22Rv1 (cell line): ENCODE results near the gene SIX3.

Experiments
- H3K27ac ChIP-seq: fragments of 450-650 bp; 2 replicates; pipeline ENCODE4 v1.5.1; 2017
- ZFX ChIP-seq: fragments of 450-650 bp; IDR thresholded peaks from 2 replicates; pipeline ENCODE4 v1.6.1; 2017; ENCODE audit warnings: antibody characterized with exemption, borderline replicate concordance
- TF ChIP-seq, protein P1 (sequence below): fragments of 450-650 bp; IDR thresholded peaks from 2 replicates; pipeline ENCODE4 v1.5.1; 2017; ENCODE audit warnings: mild to moderate bottlenecking

Gene SIX3

DNA sequence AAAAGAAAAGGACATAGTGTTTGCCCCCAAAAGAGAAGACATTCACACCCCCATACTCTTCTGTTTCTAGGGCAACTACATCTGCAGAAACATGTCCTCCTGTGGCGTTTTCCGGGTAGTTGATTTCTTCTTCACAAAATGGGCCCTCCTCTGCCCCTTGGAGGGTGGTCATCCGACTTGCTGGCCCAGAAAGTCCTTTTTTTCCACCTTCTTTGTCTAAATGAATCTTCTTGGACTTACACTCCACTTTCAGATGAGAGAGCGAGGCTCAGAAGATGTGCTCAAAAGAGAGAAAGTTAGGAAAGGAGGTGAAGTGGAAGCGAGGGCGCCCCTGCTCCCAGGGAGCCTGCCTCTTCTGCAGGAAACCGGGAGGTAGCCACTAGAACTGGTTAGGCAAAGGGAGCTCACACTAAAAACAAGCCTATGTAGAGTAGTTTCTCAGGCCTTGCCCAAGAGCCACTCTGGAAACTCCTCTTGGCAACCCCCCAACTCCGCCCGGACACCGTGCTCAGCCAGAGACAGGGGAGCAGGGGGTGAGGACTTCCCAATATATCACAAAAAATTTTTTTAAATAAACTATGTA lies 10.2 kb upstream of the SIX3 start:
- no peak for TF ChIP-seq ZFX
- TF ChIP-seq, protein P1, sequence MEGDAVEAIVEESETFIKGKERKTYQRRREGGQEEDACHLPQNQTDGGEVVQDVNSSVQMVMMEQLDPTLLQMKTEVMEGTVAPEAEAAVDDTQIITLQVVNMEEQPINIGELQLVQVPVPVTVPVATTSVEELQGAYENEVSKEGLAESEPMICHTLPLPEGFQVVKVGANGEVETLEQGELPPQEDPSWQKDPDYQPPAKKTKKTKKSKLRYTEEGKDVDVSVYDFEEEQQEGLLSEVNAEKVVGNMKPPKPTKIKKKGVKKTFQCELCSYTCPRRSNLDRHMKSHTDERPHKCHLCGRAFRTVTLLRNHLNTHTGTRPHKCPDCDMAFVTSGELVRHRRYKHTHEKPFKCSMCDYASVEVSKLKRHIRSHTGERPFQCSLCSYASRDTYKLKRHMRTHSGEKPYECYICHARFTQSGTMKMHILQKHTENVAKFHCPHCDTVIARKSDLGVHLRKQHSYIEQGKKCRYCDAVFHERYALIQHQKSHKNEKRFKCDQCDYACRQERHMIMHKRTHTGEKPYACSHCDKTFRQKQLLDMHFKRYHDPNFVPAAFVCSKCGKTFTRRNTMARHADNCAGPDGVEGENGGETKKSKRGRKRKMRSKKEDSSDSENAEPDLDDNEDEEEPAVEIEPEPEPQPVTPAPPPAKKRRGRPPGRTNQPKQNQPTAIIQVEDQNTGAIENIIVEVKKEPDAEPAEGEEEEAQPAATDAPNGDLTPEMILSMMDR = no peak
- no peak overlapping the region for H3K27ac ChIP-seq

DNA sequence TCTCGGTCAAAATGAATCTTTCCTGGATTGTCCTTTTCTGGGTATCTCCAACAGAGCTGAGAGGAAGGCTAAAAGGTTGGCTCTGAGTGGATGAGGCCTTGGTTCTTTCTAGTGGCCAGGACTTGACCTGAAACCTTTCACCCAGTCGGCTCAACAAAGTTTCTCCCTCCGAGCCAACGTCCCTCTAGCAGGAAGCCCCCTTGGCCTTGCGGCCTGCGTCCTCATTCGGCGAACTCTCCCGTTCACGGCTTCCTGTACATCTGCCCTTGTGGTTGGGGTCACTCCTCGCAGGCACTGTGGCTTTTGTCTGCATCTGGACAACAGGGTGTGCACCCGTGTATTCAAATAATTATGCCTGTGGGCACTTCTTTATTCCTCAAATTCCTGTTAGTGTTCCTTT lies 9.4 kb upstream of the SIX3 start:
- no peak for TF ChIP-seq ZFX
- TF ChIP-seq, protein P1 = no peak
- H3K27ac ChIP-seq = no peak overlapping the region

DNA sequence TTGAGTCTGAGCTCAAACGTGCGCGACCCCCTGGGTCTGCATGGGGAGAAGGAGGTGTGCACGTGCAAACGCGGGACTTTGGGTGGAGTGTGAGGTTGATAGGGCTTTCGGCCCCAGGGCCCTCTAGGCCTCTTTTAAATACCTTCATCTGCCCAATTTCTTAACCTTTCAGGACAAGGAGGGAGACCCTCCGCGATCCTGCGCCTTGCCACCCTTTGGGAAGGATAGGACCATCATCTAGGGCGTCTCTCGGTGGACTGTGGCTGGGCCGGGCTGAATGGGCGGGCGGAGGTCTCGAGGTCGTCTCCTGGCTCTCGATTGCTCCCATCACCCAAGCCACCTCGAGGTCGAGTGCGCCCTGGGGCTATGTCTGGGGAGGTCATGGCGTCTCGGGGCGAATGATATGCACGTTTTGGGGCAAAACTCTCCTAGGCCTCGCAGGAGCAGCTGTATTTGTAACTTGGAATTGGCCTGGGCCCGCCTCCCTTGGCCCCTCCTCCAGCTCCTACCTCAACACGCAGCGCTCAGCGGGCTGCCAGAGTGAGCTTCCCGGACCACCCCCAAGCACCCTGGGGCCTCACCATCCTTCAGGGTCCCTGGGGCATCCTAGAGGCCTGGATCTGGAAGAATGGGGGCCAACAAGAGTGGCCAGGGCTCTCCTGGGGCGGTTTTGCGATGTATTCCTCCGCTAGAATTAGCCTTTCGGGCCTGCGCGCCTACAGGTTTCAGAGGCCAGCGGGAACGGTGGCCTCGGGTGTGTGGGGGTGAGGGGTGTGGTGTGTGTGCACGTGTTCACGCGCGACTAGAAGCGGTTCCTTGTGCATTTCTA lies 8.7 kb upstream of the SIX3 start:
- no peak overlapping the region for H3K27ac ChIP-seq
- TF ChIP-seq ZFX = no peak
- TF ChIP-seq, protein P1 = no peak

DNA sequence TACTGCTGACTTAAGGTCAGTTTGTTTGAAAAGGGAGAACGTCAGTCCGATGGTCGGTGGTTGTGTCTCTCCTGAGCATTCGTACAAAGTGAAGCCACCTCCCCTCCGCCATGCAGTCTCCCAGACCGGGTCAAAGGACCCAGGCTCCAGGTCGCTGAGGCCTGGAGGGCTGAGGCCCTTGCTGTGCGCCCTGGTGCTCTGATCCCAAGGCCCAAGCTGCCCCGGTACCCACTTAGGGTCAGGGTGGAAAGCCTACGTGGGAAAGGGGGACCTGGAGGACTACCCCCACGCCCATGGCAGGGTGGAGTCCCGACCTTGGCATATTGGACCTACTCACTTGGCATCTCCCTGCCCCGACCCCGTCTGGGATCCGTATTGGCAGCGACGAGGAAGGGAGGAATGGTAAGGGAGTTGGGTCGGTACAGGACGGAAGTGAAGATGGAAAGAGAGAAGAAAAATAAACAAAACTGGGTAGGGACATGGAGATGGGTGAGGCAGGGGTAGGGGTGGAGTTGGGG lies 8.0 kb upstream of the SIX3 start:
- no peak overlapping the region for H3K27ac ChIP-seq
- TF ChIP-seq, protein P1 = no peak
- no peak for TF ChIP-seq ZFX

DNA sequence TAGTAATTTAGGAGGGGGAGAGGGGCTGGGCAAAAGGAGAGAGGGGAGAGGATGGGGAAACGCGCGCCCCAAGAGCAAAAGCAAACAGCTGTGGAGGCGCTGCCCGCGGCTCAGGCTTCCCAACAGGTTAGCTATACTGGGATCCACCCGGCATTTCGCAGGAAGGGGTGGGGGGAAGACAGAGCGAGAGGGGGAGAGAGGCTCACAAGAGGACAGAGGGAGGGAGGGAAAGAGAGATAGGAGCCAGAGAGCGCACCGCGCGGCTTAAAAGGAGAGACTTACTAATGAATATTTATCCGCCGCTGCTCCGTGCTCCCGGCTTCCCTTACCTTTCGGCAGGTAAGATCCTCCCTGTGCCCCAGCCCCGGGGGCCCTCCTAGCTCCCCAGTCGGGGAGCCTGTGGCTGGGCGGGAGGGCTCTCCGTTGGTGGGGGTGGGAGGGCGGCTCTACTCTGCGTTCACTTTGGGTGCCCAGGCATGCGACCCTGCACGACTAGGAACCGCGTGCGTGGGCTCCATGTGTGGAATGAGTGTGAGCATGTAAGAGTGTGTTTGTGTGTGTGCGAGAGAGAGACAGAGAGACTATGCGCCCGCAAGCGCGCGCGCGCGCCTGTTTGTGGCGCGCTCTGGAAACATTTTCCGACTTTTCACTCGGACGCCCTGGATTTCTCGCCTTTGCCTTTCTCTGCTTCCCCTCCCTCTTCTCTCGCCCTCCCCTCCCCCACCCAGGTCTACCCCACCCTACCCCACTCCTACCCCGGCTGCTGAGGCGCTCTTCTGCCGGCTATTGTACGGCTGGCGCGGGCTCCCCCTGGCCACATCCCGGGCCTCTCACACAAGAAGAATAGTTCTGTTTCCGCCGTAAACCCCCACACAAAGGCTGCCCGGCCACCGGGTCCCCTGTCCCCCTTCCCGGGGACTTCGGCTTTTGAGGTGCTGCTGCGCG lies 7.2 kb upstream of the SIX3 start:
- H3K27ac ChIP-seq = no peak overlapping the region
- TF ChIP-seq ZFX = no peak
- TF ChIP-seq, protein P1 = no peak

DNA sequence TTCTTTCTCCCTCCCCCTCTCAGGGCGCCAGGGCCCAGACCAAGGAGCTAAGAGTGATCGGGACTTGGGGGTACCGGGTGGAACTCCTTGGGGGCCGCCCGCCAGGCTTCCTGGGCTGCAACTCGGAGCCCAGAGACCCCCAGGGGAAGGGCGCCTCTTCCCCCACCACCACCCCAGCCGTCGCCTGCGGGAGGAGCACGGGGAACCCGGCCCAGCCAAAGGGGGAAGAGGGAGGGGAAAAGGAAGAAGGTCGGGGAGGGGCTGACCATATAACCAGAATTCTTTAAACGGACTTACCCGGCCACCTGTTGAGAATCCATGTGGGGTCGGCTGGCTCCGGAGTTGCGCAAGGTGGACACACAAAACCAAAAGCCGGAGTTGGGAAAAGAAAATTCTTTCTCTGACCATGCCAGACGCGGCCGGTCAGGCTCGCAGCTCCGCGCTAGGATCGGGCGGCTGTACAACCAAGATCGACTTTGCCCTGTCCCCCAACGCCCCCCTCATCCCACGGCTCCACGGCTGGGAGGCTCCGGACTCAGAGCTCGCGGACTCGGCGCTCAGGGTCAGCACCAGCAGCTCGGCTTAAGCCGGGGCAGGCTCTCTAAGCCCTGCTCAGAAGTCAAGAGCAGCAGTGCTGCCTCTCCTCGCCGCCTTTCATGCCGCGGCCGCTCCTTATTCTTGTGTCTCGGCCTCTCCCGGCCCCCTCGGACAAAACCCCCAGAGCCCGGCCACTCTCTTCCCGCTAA lies 6.3 kb upstream of the SIX3 start:
- no peak overlapping the region for H3K27ac ChIP-seq

More for the DNA sequence above, 6.3 kb upstream of the SIX3 start:
- TF ChIP-seq, protein P1 = no peak
- no peak for TF ChIP-seq ZFX
